OCI-LY3 (cell line): ENCODE results near the gene RDX.

Source experiments
- CTCF ChIP-seq: fragments of 200-600, 300-600 bp; sonication (generic); IDR thresholded peaks from 2 replicates; pipeline ENCODE4 v1.5.1; 2014; ENCODE audit warnings: antibody characterized with exemption, low read length, low read depth
- EZH2phosphoT487 ChIP-seq: fragments of 200-600 bp; shearing (Covaris generic); IDR thresholded peaks from 2 replicates; pipeline ENCODE4 v1.6.1; 2018; ENCODE audit warnings: antibody characterized with exemption, mixed run types, low read depth

- no peak for TF ChIP-seq CTCF
- TF ChIP-seq EZH2phosphoT487, result no peak
Measured at GRCh38 chr11:110301032-110301431, 4.6 kb upstream of the RDX start.
